GM19397 (cell line): Measurements from ENCODE around the gene KCNJ9.

Source experiments
- ATAC-seq: cut with Tn5 transposase; IDR thresholded peaks from one replicate; pipeline ENCODE4 v1.9.1; 2021; ENCODE audit warnings: mild to moderate bottlenecking, moderate library complexity; ENCODE audit not compliant: unreplicated experiment

The KCNJ9 gene

DNA sequence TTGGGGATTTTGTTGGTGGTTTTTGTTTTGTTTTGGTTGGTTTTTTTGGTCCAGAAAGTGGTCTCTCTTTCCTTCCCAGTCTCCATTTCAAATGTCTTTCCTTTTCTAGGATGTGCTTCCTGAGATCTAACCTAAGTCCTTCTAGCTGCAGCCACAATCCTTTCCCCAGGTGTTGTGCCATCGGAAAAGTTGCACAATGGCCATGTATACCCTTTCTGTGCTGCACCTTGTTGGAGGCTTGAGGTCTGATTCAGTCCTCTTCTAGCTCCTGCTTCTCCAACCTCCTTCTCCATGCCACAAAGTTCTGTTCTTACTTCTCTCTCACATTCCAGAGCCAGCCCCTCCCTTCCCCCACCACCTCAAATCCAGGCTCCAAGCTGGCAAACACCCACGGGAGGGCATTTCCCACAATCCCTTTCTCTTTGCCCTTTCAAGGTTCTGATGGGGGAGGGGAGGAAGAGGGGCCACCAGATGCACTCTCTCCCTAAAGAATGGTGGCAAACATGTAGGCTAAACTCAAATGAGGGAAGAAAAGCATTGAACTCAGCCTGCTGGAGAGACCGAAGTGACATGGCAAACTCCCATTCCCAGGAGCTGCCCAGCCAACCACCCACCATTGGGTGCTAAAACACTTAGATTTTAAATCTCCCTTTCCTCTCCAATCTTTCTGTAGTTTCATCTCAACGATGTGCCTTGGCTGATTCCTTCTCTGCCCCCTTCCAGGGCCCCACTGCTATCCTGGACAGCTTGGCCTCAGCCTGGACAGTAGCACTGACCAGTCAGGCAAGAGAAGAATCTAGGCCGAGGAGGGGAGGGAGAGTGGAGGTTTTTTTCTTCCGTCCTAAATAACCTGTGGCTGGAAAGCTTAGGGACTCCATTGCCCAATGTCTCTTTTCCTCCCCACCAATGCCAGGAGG lies 14.3 kb upstream of the KCNJ9 start:
- no peak for ATAC-seq

GRCh38 chr1:160068225-160068624 lies 13.1 kb upstream of the KCNJ9 start:
- ATAC-seq, result no peak

DNA sequence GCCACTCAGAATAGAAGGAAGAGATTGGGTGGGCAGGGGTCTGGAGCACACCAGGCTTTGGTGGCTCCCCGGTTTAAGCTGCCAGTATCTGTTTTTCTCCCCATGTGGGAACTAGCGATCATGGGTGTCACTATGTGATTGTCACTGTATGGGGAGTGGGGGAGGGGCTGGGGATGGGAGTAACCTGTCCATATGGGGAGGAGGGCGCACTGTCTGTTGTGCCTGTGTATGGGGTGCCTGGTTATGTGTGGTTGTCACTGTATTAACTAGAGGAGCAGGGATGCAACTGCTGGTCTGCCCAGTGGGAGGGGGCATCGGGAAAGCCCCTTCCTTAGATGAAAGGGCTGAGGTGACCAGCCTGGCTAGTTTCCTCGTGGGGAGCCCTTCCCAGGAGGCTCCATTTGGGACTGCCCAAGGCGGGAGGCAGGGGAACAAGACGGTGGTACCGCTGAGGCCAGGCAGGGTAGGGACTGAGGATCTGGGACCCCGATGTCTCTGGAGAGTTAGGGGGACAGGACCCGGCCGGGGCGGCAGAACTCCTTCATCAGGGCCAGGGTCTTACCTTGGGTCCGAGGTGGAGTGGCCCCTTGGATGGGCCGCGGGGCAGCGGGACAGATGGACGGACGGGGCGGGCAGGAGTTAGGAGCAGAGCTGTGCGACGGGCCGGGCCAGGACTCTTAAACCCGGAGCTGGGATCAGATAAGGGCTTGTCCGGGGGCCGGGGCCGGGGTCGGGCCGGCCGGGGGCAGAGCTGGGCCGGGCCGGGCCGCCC lies 11.7 kb upstream of the KCNJ9 start, which contains the start of gene KCNJ10:
KCNJ10 (minus strand) TSS at position 701 of the 772 bp plus-strand sequence. CDS start 27,628 bp downstream, outside the sequence.
- no peak for ATAC-seq

GRCh38 chr1:160070243-160071163 lies 10.8 kb upstream of the KCNJ9 start:
- no peak for ATAC-seq

DNA sequence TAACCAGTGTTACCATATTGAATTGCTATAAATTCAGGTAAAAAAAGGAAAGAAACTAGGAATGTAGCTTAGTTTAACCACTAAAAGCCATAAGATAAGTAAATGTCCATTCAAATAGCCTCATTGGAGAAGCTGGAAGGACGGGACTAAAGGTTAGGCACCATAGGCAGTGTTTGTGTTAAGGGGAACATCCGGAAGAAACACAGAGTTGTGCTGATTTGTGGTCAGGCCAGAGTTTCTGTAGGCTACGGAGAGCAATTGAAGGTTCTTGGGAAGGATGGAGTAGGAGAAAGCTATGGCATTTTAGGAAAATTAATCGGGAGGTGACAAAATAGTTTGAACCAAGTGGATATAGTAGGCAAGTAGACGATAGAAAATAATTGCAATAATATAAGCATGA lies 10.0 kb upstream of the KCNJ9 start:
- ATAC-seq, result no peak

GRCh38 chr1:160074865-160075264 lies 6.5 kb upstream of the KCNJ9 start:
- no peak for ATAC-seq

DNA sequence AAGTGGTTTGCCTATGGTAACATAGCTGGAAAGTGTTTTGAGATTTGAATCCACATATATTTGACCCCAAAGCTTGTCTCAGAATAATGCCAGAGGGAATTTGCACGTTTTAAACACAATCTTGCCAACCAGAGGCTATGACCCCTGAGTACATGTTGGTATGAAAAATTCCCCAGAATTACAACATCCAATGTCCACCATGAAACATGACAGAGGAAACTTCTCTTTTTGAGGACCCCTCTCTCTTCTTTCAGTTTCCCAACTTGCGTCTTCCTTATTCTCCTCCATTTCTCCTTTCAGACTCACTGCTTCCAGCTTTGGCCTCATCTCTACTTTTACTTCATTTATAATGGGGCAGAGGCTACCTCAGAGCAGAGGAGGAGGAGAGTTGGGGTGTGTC lies 5.5 kb upstream of the KCNJ9 start:
- no peak for ATAC-seq

DNA sequence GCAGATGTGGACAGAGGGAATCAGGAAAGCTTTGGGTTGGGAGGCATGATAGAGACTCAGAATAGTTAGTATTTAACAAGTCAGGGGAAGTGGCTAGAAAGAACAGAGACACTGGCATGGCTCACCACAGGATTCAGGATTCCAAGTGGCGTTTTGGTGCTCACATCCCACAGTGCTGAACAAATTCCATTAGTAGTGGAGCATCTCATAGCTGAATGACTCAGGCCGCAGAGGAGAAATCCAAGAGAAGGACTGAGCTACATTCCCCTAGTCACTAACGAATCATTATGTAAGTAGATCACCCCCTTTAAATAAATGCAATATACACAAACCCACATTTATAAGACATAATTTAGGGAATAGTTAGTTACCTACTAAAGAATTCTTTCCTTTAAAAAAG lies 5.0 kb upstream of the KCNJ9 start:
- no peak for ATAC-seq

DNA sequence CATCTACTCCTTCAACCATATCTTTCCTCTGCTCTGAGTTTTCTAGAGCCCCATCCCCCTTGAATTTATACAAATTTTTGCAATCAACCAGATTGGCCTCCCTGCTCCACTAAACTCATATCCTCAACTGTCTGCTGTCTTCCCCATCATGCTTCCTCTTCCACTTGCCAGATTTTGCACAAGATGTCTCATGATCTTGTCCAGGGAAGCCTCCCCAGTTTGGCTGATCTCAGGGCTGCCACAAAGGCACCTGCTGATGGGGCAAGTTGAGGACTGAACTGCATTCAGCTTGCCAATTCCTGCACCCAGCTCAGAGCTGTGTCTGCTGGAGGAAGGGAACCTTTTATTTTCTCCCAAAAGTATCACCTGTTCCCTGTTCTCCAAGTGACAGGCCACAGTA lies 3.9 kb upstream of the KCNJ9 start:
- no peak for ATAC-seq

DNA sequence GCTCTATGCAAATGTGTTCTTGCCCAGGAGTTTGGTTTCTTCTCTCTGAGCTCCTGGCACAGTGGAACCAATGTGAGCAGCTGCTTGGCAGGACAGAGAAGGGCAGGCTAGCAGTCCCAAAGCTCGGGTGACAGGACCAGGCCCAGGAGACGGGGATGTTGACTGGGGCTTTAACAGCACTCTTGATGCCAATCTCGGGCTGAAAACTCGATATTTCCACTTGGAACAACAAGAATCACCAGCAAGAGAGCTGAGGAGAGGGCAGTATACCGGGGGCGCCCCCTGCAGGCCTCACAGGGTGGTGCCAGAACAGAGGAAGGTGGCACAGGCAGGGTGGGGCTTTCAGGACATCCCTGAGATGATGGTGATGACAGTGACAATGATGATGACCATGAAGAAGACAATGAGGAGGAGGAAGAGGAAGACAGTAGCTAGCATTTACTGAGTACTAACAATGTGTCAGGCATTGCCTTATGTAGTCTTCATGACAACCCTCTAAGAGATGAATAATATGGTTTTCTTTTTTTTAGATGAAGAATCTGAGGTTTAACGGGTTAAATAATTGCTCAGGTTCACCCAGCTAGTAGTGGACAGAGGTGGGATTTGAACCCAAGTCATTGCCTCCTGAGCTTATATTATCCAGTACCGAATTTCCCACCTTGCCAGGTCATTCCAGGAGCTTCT lies 2.7 kb upstream of the KCNJ9 start:
- ATAC-seq, result no peak

GRCh38 chr1:160079448-160079847 lies 1.9 kb upstream of the KCNJ9 start:
- ATAC-seq, result no peak

GRCh38 chr1:160080381-160081100 lies 797 bp upstream of the KCNJ9 start:
- no peak for ATAC-seq

DNA sequence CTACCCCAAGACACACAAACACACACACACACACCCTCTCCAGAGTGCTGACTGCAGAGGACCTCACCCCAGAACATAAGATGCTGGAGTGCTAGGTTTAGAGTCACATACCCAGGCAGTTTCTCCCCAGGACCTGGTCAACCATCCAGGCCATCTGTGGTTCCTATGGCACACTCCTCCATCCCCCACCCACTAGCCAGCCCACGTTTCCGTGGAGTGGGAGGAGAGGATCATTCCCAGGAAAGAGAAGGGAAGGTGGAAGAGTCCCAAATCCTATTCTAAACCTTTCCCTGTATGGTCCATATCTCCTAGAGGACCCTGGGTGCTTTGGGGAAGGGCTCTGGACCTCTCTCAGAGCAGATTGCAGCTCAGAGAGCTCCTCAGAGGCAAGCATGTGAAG lies 1.1 kb downstream of the KCNJ9 start:
- ATAC-seq, result no peak

GRCh38 chr1:160082926-160083325 lies 1.6 kb downstream of the KCNJ9 start:
- no peak for ATAC-seq

DNA sequence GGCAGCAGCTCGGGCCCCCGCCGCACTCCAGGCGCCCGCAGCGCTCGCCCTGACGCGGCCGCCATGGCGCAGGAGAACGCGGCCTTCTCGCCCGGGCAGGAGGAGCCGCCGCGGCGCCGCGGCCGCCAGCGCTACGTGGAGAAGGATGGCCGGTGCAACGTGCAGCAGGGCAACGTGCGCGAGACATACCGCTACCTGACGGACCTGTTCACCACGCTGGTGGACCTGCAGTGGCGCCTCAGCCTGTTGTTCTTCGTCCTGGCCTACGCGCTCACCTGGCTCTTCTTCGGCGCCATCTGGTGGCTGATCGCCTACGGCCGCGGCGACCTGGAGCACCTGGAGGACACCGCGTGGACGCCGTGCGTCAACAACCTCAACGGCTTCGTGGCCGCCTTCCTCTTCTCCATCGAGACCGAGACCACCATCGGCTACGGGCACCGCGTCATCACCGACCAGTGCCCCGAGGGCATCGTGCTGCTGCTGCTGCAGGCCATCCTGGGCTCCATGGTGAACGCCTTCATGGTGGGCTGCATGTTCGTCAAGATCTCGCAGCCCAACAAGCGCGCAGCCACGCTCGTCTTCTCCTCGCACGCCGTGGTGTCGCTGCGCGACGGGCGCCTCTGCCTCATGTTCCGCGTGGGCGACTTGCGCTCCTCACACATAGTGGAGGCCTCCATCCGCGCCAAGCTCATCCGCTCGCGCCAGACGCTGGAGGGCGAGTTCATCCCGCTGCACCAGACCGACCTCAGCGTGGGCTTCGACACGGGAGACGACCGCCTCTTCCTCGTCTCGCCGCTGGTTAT lies 2.8 kb downstream of the KCNJ9 start:
- no peak for ATAC-seq

GRCh38 chr1:160084771-160085321 lies 3.5 kb downstream of the KCNJ9 start:
- no peak for ATAC-seq

- no peak for ATAC-seq
Measured at GRCh38 chr1:160085686-160086455, 4.5 kb downstream of the KCNJ9 start.

DNA sequence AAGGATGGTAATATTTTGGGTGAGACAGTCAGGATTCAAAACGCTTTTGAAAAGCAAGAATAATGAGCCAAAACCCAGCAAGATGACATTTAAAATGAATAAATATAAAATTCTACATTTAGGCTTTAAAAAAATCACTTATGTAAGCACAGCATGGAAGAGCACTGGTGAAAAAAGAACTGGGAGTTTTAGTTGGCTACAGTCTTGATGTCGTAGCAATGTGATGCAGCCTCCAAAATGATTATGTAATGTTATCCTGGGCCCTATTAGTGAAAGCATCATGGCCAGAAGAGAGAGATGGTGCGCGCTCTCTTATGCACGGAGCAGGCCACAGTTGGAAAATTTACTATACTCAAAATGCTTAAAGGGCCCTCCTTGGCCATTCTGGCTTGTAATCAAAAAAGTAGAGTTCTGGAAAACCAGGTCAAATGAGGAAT lies 5.1 kb downstream of the KCNJ9 start:
- no peak for ATAC-seq
